ENCODE results near the gene ARHGAP9.

Gene ARHGAP9

GRCh38 chr12:57434517-57435223, 45.0 kb downstream of the ARHGAP9 start, which contains the start of gene INHBC:
TSS of gene INHBC (plus strand) at chr12:57434784. CDS start at chr12:57434887, 103 bp downstream.
- TF ChIP-seq, protein P1, sequence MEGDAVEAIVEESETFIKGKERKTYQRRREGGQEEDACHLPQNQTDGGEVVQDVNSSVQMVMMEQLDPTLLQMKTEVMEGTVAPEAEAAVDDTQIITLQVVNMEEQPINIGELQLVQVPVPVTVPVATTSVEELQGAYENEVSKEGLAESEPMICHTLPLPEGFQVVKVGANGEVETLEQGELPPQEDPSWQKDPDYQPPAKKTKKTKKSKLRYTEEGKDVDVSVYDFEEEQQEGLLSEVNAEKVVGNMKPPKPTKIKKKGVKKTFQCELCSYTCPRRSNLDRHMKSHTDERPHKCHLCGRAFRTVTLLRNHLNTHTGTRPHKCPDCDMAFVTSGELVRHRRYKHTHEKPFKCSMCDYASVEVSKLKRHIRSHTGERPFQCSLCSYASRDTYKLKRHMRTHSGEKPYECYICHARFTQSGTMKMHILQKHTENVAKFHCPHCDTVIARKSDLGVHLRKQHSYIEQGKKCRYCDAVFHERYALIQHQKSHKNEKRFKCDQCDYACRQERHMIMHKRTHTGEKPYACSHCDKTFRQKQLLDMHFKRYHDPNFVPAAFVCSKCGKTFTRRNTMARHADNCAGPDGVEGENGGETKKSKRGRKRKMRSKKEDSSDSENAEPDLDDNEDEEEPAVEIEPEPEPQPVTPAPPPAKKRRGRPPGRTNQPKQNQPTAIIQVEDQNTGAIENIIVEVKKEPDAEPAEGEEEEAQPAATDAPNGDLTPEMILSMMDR (conservative IDR thresholded peaks at IDR 0.05; ENCODE audit: low read length) = no peak
- no peak for TF ChIP-seq EZH2phosphoT487 (IDR thresholded peaks at IDR 0.05; ENCODE audit: borderline replicate concordance)
- H4K20me1 ChIP-seq (ENCODE audit: insufficient read depth, low read length, poor library complexity, severe bottlenecking) = peaks cover 5% of the 10 kb centered on the region
- H3K4me1 ChIP-seq (ENCODE audit: insufficient read depth, low read length, poor library complexity, severe bottlenecking) = peaks cover 27% of the 10 kb centered on the region
- no peaks in the 10 kb centered on the region for H3K36me3 ChIP-seq (ENCODE audit: insufficient read depth, low read length)
- no peaks in the 10 kb centered on the region for H3K27me3 ChIP-seq (ENCODE audit: insufficient read depth, low read length, poor library complexity, severe bottlenecking)
- peak within 1 kb of the TSS; percentile 77 for H3K9ac ChIP-seq (ENCODE audit: low read depth, low read length, poor library complexity, severe bottlenecking)
- H3K4me2 ChIP-seq (ENCODE audit: low read depth, low read length, poor library complexity, severe bottlenecking) = peak within 1 kb of the TSS; percentile 78
- no peaks in the 10 kb centered on the region for H3K9me3 ChIP-seq (ENCODE audit: insufficient read depth, low read depth, low read length)
- peaks cover 2% of the 10 kb centered on the region; the same call in 1 of the 2 replicates for H3F3A ChIP-seq (ENCODE audit: low read depth)
- H3K4me3 ChIP-seq (ENCODE audit: low read length, poor library complexity, severe bottlenecking) = peak within 1 kb of the TSS; percentile 73
- H3K79me2 ChIP-seq (ENCODE audit: insufficient read depth, low read length) = peaks cover 18% of the 10 kb centered on the region
- no peaks in the 10 kb centered on the region for H3K9me2 ChIP-seq (replicated peaks; ENCODE audit: low read depth, low read length)
- peak within 1 kb of the TSS; percentile 86 for H2AFZ ChIP-seq (ENCODE audit: low read length)

GRCh38 chr12:57433370-57433769, 46.3 kb downstream of the ARHGAP9 start:
- Histone ChIP-seq H3K9me2 (replicated peaks; ENCODE audit: low read depth, low read length) (no peaks in the 10 kb centered on the region), H3K4me1 (ENCODE audit: insufficient read depth, low read length, poor library complexity, severe bottlenecking) (peaks cover 39% of the 10 kb centered on the region), H2AFZ (ENCODE audit: low read length) (no peak overlapping the region), H3K9me3 (ENCODE audit: insufficient read depth, low read depth, low read length) (no peaks in the 10 kb centered on the region), H3K79me2 (ENCODE audit: insufficient read depth, low read length) (peaks cover 30% of the 10 kb centered on the region), H3K4me3 (ENCODE audit: low read length, poor library complexity, severe bottlenecking) (no peak overlapping the region), H3K9ac (ENCODE audit: low read depth, low read length, poor library complexity, severe bottlenecking) (no peak overlapping the region), H3K36me3 (ENCODE audit: insufficient read depth, low read length) (no peaks in the 10 kb centered on the region), H3K4me2 (ENCODE audit: low read depth, low read length, poor library complexity, severe bottlenecking) (no peak overlapping the region), H4K20me1 (ENCODE audit: insufficient read depth, low read length, poor library complexity, severe bottlenecking) (peaks cover 5% of the 10 kb centered on the region), H3K27me3 (ENCODE audit: insufficient read depth, low read length, poor library complexity, severe bottlenecking) (no peaks in the 10 kb centered on the region), H3F3A (ENCODE audit: low read depth) (peaks cover 2% of the 10 kb centered on the region; the same call in 1 of the 2 replicates)
- TF ChIP-seq, protein P1 (conservative IDR thresholded peaks at IDR 0.05; ENCODE audit: low read length) = no peak
- TF ChIP-seq EZH2phosphoT487 (IDR thresholded peaks at IDR 0.05; ENCODE audit: borderline replicate concordance) = no peak

GRCh38 chr12:57431654-57432188, 47.9 kb downstream of the ARHGAP9 start:
- H3K9me3 ChIP-seq (ENCODE audit: insufficient read depth, low read depth, low read length) = no peaks in the 10 kb centered on the region
- peak overlapping the region; percentile 98 for H3K4me2 ChIP-seq (ENCODE audit: low read depth, low read length, poor library complexity, severe bottlenecking)
- no peaks in the 10 kb centered on the region for H3K27me3 ChIP-seq (ENCODE audit: insufficient read depth, low read length, poor library complexity, severe bottlenecking)
- H3K36me3 ChIP-seq (ENCODE audit: insufficient read depth, low read length) = no peaks in the 10 kb centered on the region
- H4K20me1 ChIP-seq (ENCODE audit: insufficient read depth, low read length, poor library complexity, severe bottlenecking) = peaks cover 5% of the 10 kb centered on the region
- no peak for TF ChIP-seq EZH2phosphoT487 (IDR thresholded peaks at IDR 0.05; ENCODE audit: borderline replicate concordance)
- TF ChIP-seq, protein P1 (conservative IDR thresholded peaks at IDR 0.05; ENCODE audit: low read length) = no peak
- no peaks in the 10 kb centered on the region for H3K9me2 ChIP-seq (replicated peaks; ENCODE audit: low read depth, low read length)
- peaks cover 31% of the 10 kb centered on the region for H3K79me2 ChIP-seq (ENCODE audit: insufficient read depth, low read length)
- H3K9ac ChIP-seq (ENCODE audit: low read depth, low read length, poor library complexity, severe bottlenecking) = peak overlapping the region; percentile 95
- peak overlapping the region; percentile 78; the same call in 1 of the 2 replicates for H2AFZ ChIP-seq (ENCODE audit: low read length)
- H3F3A ChIP-seq (ENCODE audit: low read depth) = peaks cover 2% of the 10 kb centered on the region; the same call in 1 of the 2 replicates
- H3K4me3 ChIP-seq (ENCODE audit: low read length, poor library complexity, severe bottlenecking) = peak overlapping the region; percentile 84
- peaks cover 39% of the 10 kb centered on the region for H3K4me1 ChIP-seq (ENCODE audit: insufficient read depth, low read length, poor library complexity, severe bottlenecking)

Measured in Loucy (cell line).